ENCODE measurements around the gene IKZF1.

Gene IKZF1

DNA sequence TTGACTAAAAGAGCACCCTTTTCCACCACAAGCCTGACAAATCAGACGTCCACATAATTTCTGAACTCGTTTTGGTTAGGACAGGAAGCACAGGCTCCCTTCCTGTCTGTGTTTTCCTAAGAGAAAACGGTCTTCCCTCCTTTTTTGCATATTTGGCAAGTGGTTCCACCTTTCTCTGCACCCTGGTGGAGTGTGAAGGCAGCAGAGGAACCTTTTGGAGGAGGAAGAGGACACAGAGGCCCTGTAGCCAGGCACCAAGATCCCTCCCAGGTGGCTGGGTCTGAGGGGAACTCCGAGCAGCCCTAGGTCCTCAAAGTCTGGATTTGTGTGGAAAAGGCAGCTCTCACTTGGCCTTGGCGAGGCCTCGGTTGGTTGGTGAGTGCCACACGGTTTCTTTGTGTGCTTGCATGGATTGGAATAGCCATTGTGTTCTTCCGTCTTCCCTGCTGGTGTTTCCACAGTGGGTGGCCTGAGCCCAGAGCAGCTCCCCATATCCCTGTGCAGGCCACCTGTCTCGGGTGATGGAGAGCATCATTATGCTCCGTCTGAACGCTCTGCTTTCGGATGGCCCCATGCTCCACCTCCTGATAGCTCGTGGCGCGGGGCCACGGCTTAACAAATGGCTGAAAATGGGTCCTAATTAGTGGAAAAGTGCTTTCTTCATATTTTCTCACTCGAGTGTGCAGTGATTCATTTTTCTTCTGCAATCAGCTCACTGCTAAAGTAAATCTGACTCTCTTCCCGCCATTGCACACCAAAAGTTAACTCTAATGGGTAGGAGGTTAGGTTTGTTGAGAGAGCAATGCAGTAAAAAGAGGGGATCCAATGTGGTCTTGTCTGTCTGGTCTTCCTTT is 4.2 kb downstream of the IKZF1 start:
- DNase-seq (ENCODE audit: low spot score), result no peak

DNA sequence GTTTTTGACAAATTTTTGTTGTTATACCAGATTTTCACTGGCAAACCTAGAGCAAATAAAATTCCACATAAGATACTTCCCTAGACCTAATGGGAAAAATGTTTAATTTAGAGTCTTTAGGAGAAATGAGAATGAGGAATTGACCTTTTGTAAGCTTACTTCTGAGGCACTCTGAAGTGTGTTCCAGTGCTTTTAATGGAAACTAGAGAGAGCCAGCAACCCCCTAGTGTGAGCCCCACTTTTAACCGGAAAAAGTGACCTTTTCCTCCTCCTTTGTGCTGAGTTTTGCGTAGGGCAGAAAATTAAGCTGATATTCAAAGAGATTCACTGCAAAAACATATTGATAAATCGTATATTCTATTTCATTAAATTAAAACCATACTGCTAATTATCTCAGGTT is 5.2 kb downstream of the IKZF1 start:
- DNase-seq (ENCODE audit: low spot score), result no peak

DNA sequence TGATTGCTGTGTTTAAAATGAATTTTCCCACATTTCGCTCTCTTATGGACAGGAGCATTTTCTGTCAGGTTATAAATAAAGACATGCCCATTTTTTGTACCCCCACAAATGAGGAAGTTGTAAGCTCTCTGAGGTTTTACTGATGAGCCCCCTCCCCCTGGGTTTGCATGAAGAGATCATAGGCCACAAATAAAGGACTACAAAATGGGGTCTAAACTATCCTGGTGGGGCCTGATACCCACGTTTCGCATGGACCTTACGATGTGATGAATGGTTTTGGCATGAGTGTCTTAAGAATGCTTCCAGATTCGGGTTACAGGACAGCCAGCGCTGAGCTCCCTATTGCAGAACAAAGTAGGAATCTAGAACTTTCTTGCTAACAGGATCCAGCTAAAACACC is 5.8 kb downstream of the IKZF1 start:
- DNase-seq (ENCODE audit: low spot score), result no peak

DNA sequence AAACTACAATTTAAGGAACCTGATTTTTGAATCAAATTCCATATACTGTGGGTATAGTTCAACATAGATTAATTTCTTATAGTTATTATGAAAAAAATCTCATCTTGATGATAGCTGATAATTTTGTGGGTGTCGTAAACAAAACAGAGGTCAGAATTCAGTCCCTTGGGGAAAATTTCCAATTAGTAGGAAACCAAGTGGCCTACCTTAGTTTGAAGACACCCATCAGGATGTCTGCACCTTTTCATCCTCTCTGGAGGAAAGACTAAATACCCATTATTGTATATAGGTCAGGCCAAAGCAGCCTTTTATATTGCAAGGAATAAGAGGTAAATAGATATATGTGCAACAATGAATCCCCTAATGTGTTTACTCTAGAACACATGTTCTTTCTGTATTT is 6.4 kb downstream of the IKZF1 start:
- DNase-seq (ENCODE audit: low spot score), result no peak

DNA sequence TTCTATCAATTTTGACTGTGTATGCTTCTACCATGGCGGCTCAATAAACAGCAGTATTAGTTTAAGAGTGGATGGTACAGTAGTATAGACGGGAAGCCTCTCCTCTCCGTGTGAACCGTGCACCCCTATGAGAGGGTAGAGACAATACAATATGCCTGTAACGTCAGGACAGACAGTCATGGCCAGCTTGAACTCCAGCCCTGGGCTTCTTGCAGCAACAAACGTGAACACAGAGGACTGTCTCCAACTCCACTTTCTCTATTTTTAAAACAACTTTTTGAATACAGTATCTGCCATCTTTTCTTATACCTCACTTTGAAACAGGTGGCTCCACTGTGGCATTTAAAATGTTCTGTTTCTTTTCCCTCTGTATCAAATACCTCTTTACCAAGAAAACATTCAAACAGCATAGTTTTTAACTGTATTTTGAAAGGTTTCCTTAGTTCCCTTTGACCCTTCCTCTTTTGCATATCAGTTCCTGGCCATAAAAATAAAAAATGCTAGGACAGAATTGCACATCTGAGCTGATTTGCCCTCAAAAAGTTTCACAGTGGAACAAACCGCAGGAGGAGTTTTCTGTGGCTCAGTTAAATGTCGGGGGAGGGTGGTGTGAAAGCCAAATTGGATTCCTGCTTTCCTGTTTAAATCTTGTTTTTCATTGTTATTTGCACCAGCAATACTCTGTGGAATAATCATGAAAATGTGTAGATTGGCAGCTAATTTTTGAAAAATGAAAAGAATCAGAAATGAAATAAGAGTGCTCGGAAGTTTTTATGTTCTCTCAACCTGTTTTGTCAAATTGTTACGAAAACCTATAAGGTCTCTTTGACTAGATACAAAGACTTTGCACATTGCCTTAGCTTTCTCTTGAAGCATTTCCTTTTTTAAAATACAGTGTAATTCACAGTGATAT is 8.0 kb downstream of the IKZF1 start:
- DNase-seq (ENCODE audit: low spot score), result no peak

DNA sequence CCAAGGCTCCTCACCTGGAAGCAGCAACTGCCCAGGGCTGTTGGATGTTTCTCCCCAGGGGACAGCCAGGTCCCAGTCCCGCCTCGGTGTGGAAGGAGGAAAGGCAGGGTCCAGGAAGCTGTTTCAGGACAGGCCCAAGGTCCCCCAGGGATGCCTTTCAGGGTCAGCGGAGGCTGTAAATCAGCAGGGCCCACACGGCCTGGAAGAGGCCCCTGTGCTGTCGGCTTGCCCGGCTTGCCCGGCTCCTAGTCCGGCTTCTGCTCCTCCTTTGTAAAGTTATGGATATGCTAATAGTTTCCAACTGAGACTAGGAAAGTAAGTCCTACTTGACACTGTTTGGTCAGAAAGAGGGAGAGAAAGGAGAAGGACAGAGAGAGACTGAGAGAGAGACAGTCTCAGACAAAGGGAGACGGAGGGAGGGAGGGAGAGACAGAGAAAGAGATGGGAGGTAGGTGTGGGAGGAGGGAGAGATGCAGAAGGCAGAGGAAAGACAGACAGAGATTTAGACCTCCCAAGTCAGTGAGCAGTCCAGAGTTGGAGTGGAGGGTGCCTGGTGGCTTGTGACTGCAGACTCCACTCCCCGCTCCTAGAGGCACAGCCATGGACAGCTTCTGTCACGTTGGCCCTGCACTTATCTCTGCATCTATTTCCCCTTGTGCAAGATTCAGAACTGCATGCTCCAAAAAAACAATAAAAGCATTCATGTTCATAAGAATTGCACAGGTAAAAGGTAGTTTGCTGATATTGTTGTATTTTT is 10.5 kb downstream of the IKZF1 start:
- no peak for DNase-seq (ENCODE audit: low spot score)

DNA sequence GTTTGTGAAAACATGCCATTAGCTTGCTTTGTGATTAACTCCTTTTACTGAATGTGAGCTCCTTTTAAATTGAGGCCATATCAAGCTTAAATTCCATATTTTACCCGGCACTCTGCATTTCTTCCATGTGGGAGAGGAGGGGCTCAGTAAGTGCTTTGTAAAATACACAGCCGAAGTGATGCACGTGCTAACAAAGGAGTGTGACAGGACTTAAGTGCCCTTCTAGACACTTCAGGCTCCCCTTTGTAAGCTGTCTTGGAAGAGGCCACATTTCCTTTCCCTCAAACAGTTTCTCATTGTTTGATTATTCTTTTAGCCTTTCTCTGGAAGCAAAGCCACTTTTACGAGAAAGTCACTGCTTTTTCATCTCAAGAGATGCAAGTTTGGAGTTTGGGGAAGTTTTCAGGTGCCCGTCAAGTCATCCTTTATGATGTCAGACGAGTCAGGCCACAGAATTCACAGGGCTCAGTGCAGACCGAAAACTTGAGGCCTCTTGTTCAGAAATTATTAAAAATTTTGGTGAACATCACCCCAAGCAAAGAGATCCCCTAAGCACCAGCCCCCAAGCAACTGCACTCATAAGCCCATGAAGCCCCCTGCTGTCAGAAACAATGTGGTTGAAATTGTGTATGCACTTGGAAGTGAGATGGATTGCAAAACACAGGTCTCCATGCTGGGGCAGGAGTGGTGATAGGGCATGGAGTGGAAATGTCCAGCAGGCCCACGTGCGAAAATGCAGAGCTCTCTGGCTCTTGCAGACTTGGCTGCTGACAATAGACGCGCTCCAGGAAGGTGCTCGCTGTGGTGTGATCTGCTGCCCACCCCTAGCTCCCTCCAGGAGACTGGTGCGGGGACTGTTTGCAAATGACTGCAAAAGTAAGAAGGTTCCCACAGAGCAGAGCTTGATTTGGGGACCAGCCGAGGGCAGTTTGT is 11.5 kb downstream of the IKZF1 start:
- DNase-seq (ENCODE audit: low spot score), result no peak

DNA sequence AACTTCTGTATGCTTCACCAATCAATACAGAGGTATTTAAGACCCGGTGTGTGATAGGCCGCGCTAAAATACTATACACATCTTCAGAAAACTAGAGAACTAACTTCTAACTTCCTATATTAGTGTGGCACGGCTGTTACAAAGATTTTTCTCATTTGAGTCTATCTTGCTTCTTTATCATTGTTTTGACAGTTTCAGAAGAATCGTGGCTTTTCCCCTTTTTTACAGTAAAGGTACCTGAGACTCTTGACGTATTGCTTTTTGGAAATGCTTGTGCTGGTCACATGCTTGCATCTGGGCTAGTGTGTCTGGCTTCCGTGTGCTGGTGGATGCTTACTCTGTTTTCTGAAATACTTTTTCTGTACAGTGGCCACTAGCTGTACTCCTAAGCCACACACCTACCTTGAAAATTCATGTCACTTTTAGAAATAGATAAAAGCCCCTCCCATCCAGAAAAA is 12.7 kb downstream of the IKZF1 start:
- DNase-seq (ENCODE audit: low spot score), result no peak

DNA sequence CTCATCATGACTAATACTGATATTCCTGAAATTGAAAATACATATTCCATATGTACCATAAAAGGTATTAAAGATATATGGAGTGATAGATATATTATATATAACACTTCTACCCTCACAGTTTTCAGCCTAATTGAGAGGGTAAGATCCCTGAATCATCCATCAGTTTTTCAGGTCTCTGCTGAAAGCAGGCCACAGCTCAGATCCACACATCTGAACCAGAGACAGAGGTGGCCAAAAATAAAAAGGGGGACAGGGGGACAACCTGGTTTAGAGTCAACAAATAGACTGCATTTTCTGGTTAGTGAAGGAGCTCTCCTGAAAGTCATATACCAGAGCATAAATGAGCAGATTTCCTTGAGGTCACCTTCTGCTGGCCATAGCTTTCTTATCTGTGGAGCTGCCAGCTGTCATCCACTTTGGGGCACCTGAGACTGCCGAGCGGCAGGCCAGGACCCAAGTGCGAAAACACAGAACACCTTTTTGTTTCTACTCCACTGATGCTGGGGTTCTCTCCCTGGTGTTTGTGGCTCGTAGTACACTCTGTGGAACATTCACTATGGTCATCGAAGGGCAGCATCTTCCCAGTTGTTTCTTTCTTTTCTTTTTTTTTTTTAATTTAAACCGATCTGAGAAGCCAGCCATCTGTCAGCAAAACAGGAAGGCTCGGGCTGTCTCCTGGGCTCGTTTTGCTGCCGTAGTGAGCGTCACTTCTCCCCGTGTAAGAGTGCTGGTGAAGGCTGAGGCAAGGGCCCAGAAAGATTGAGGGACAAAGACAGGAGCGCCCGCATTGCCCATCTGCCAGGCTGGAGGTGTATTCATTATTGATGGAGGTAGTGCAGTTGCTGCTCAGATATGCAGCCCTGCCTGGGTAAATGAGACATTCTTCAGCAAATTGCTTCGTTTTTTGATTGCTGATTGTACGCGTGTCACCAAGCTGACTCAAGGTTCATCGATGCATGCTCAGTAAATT is 13.5 kb downstream of the IKZF1 start:
- no peak for DNase-seq (ENCODE audit: low spot score)

DNA sequence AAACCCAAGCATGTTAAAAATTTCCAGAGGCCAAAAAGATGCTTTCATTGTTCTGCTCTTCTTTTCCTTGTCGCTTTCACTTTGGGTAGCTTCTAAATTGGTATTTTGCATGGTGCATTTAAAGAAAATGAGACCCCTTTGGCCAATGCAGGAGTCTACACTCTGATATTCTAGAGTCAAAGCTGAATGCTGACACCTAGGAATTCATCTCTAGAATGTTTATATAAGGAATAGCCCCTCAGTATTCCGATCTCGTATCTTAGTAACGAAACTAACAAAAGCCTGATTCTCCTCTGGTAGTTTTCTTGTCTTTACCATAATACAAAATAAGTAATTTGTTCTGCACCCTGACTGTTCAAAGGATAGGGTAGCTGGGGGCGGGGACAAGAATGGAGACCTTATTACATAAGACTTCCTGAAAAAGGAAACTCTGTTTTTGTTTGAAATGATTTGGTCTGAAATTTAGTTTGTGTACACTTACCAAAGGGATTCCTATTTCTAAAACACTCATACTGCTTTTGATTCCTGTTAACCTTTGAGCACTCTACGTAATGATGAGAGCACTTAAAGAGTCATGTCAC is 17.1 kb downstream of the IKZF1 start:
- no peak for DNase-seq (ENCODE audit: low spot score)

DNA sequence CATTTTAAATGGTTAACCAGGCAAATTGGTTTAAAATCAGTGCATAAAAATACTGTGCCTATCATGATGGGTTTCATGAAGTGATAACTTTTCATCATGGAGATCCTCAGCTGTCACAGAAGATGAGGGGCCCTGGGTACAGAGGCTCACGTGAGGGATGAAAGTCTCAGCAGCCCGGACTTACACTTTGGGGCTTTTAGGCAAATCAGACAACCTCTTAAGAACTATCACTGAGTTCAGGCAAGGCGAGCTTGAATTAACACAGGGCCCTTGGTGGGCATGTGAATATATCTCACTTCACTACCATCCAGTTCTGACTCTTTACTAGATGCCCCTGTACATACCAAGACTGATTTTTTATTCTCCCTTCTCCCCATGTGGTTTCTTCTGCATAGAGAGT is 19.6 kb downstream of the IKZF1 start:
- DNase-seq (ENCODE audit: low spot score), result no peak

DNA sequence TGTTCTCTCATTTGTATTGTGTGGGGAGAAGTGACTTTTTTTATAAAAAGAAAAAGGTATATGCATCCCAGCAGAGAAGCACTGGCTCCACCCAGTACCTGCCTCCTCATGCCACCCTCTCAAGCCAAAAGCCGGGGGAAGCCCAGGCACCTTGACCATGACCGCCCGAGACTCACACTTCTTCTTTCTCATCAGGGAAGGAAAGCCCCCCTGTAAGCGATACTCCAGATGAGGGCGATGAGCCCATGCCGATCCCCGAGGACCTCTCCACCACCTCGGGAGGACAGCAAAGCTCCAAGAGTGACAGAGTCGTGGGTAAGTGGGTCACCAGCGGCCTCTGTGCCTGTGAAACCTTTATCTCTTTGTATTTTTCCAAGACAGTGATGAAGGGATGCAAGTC is 22.9 kb downstream of the IKZF1 start:
- DNase-seq (ENCODE audit: low spot score), result no peak

DNA sequence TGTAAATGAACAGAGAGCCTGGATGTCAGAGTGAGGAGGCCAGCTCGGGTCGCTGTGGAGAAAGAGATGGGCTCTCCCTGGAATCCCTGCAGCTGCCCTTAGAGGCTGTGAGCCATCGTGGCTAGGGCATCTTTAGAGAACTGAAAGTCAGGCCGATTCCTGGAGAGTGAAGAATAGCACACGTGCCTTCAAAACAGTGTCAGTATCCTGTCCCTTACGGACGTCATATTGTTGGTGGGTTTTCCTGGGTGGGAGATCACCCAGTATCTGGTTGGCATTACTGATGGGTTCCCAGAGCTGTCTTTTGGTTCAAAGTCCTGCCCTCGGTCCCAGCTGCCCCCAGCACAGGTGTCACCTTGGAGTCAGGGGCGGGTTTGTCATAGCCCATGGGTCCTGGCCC is 25.3 kb downstream of the IKZF1 start:
- DNase-seq (ENCODE audit: low spot score), result no peak

DNA sequence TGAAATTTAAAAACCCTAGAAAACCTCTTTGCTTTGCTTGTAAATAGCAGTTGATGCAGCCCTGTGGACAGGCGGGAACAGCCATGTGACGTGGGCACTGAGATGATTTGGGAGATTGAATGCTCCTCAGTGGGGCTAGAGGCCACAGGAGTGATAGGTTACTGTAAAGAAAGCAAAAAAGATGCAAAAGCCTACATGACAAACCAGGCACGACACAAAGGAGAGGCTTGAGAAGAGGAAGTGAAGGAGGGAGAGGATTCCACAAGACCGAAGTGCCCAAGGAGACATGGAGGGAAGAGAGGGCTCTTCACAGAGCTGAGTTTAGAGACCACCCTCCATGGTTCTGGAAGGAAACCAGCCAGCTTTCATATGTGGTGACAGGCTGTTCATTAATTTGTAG is 25.7 kb downstream of the IKZF1 start:
- no peak for DNase-seq (ENCODE audit: low spot score)

DNA sequence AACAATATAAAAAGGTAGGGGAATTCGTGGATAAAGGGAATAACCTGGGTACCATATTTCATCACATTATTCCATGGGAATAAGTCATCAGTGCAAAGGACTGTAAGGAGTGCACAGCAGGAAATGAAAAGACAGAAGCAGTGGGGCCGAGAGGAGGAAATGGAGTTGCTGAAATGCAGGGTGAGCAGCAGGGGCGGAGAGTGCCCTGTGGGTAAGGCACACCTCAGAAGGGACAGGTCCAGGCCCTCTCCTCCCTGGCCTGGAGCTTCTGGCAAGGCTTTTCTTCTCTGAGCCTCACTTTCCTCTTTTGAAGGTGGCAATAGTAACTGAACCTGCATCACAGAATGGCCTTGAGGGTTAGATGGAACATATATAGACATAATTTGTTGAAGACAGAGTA is 26.2 kb downstream of the IKZF1 start:
- no peak for DNase-seq (ENCODE audit: low spot score)

DNA sequence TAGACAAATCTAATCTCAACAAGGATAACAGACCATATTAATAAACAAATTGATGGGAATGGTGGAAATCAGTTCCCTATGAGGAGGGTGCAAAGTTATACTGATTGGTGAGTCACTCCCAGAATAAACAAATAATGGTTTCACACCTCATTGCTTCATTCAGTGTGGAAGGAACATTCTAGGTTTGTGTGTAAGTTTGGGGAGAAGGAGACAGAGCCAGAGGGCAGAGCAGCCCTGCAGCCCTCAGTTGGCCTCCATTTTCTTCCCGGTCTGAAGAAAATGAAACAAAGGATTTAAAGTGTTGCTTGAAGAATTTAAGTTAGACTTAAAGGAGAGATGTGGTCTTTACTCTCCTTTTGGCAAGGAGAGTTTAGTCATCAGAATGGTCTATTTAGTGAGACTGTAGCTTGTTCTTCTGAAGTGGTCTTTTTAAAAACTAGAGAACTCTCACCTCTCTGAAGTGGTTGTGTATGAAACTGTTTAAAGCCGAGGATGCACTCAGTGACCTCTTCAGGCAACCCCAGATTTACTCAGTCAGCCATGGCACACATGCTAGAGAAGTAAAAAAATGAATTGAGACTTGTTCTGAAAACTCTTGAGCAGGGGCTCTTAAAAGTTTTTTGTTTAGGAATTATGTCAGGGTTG is 27.2 kb downstream of the IKZF1 start:
- no peak for DNase-seq (ENCODE audit: low spot score)

DNA sequence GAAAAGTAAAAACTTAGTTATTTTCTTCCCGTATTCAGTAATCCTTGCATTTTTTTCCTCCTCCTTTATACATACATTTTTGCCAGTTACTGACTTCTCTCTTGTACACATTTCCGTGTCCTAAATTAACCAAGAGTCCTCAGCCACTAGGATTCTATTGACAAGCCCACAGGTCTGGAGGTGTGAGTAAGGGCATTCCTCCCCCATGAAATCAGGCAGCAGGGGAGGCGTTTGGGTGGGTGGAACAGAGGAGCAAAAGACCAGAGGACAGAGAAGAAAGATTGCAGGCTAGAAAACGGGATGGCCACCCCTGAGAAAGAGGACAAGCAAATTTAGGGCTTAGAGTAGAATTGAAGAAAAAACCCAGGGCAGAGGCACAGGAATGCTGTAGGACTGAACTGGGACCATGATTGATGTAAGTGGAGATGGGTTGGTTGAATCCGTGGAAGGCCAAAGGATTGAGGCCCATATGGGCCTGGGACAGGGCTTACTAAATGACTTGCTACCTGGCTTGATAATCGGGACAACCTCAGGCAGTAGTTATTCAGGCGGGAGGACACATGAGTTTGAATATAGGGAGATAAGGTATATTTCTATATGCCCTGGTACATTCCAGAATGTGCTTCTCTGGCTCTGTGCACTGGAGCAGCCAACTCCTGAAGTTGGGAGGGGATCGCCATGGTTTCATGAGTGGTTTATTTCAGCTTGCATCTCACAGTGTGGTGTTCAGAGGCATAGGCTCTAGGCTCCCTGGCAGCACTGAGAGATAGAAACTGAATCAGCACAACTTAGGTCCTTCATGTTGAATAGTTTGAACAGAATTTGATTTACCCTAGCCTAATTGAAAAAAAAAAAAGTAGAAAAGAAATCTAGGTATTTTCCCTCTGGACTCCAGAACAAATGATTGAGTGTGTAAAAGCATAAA is 28.0 kb downstream of the IKZF1 start:
- no peak for DNase-seq (ENCODE audit: low spot score)

DNA sequence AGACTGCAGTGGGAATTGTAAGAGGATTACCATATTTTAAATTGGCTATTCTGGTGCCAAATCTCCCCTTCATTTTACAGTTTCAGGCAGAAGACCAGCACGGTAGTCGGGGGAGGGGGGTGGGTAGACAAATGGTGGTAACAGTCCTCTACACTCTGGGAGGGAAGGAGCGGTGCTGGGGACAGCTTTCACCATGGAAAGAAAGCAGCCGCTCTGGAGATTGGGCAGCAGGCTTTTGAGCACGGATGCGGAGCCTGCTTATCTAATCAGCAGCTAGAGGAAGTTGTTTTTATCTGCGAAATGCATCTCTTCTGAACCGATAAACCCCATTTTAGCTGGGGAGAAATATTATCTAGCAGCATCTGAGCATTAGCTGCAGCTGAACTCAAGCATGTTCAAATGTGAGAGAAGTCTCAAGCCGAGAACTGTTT is 28.7 kb downstream of the IKZF1 start:
- DNase-seq (ENCODE audit: low spot score), result no peak

Data from HuH-7.5 (cell line).